GM19035 (cell line): ENCODE results near the gene NLK.

Experiments
- ATAC-seq: cut with Tn5 transposase; IDR thresholded peaks from one replicate; pipeline ENCODE4 v1.9.1; 2021; ENCODE audit not compliant: unreplicated experiment

The NLK gene

DNA sequence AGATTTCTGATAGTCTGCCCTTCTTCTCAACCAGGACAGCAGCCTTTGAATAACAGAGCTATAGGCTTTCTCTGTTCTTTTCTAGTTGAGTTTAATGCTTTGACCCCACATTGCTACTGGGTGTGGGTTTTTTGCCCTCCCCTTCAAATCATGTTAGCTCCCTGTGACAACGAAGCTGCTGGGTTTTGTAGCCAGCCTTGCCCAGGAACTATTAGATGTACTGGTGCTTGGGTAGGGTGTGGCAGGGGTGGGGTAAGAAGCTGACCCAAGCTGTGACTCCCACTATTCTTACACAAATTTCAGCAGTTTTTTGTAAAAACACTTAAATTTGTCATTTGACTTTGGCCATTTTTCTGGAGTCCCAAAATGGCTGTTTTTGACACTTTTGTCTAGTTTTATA lies 69.7 kb downstream of the NLK start:
- no peak for ATAC-seq

DNA sequence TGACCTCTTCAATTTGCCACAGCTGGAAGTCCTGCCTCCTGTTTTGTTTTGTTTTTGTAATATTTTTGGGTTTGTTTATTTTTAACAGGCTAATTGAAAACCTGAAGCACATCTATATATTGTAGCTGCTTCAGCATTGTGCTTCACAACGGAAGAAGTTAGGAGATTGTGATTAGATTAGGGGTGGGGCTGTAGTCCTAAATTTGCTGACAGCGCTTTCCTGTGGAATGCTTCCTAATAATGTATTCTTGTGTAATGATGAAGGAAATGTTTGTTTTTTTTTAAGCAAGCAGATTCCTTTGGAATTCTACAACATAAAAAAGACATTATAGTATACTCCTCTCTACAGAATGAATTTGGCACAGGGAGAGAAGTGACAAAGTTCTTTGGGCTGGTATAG lies 70.1 kb downstream of the NLK start:
- ATAC-seq: no peak

- no peak for ATAC-seq
Observed at GRCh38 chr17:28113269-28113668, 70.8 kb downstream of the NLK start.

- ATAC-seq: no peak
Observed at GRCh38 chr17:28115046-28115445, 72.6 kb downstream of the NLK start.

DNA sequence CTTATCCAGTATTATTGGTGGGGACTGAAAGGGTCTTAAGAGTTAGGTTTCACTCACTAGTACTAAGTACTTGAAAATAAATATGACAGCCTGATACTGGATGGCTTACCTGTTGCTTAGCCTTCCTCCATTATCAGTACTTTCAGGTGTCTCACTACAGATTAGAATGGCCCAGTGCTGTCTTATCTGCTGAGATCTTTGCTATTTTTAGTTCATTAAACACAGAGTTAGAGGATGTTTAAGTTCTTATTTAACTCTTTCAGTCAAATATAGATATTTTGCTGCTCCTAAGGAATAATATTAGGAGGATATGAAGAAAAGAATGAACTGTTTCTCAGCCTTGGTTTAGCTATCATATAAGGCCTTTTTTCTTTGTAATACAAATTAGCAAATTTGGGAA lies 74.8 kb downstream of the NLK start:
- no peak for ATAC-seq

DNA sequence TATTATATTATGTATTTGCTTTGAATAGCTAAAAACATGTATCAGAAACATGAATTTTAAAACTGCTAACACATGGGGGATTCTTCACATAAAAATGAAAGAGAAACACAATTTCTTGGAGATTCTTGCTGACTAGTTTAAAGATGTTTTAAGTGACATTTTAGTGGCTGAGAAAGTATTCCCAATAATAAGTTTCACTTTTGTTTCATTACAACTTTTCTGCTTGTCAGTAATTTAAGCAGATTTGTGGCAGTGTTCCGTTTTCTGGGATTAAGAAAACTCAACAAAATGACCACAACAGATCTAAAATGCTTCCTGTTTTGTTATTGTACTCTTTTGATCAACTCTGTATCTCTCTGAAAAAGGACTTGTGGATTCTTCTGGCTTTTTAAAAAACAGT lies 75.9 kb downstream of the NLK start:
- no peak for ATAC-seq

- no peak for ATAC-seq
Observed at GRCh38 chr17:28119046-28119445, 76.6 kb downstream of the NLK start.

DNA sequence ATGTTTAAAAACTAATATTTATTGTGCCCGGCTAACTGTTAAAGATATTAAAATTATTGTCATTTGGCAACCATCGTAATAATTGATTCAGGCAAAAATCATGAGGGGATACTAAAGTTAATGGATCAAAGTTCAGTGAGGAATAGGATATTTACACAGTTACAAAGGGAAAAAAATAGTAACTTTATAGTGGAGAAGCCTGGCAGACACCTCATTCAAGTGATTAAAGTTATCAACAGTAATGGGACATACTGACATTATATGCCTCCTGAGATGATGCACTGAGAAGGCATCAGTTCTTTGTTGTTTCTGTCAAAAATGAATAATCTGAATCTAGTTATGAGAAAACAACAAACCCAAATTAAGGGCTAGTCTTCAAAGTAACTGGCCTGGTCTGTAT lies 77.1 kb downstream of the NLK start:
- no peak for ATAC-seq

GRCh38 chr17:28120766-28121165 lies 78.3 kb downstream of the NLK start:
- no peak for ATAC-seq

- ATAC-seq: no peak
Observed at GRCh38 chr17:28124962-28125361, 82.5 kb downstream of the NLK start.

DNA sequence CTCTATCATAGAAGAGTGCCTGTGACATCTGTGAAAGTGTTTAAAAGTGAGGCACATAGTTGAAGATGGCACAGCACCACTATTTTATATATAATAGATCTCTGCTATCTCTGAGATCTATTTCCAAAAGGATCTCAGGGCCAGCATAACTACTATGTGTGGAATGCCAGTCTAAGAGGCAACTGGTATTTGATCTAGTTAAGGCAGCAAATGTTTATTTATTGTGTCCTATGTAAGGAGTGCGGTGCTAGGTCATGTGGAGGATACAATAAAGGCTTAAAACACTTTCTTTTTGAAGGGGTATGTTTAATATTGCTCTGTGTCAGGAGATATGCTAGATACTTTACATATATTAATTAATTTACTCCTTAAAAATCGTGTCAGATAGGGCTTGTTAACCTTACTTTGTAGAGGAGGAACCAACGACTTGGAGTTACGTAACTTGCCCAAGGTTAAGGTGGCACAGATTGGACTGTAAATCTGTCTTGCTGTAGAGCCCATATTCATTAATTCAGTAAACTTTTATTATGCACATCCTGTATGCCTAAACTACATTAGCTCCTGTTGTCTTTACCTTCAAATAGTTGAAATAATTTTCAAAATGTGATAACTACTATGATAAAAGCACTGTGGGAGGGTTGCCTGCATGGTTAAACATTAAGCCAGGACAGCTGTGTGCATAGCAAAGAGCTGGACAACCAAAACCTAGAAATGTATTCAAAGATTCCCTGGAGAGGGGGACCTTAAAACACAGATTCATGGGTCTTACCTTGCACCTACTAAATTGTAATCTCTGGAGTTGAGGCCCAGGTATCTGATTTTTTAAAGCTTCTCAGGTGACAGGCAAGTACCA lies 83.3 kb downstream of the NLK start:
- no peak for ATAC-seq

DNA sequence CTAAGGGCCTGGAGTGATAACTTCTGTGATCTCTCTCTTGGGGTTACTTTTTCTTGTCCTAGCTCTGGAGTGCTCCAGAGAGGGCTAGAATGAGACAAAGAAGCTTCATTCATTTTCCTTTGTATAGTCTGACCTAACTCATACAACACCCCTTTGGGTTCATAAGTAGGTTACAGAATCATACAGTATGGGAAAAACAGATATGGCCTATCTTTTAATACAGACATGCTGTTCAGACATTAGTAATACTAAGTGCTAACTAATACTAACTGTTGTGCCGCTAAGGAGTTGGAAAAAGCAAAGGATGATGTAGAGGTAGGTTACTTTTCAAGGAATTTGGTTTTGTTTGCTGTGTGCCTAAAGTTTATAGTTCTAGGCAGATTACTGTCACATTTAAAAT lies 84.7 kb downstream of the NLK start:
- ATAC-seq: no peak

- ATAC-seq: no peak
Observed at GRCh38 chr17:28128779-28129178, 86.3 kb downstream of the NLK start.

- no peak for ATAC-seq
Observed at GRCh38 chr17:28130472-28130871, 88.0 kb downstream of the NLK start.

DNA sequence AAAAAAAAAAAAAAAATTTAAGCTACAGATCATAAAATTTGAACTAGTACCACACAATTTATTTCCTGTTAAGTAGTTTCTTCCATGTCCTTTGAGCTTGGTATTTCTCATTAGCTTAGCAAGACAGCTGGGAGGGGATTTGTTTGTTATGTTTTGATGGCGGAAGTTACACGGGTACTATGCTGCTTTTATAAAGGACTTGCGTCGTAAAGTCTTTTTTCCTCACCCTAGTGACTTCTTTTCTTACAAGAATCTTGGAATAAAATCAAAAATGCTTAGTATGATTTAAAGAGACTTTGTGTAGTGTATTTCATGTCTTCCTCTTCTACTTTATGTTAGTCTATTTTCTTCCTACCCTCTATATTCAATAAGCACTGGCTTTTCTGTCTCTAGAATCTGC lies 89.1 kb downstream of the NLK start:
- no peak for ATAC-seq

GRCh38 chr17:28133562-28133970 lies 91.1 kb downstream of the NLK start:
- no peak for ATAC-seq

- ATAC-seq: no peak
Observed at GRCh38 chr17:28136923-28137322, 94.4 kb downstream of the NLK start.

DNA sequence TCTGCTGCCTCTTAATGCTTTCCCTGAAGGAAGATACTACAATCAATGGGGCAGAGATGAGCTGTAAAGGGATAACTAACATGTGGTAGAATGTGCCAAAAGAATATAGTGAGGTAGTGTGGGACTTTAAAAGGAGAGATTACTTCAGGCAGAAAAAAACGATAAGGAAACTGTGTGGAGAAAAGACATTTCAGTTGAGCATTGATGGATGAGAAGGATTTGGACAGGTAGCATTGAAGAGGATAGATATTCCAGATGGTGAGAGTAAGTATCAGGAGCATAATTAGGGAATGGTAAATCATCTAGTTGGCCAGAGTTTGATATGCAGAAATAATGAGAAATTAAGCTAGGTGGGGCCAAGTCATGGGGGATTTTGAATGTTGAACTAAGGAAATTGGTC lies 97.3 kb downstream of the NLK start:
- no peak for ATAC-seq

GRCh38 chr17:28141313-28141712 lies 98.8 kb downstream of the NLK start:
- no peak for ATAC-seq

DNA sequence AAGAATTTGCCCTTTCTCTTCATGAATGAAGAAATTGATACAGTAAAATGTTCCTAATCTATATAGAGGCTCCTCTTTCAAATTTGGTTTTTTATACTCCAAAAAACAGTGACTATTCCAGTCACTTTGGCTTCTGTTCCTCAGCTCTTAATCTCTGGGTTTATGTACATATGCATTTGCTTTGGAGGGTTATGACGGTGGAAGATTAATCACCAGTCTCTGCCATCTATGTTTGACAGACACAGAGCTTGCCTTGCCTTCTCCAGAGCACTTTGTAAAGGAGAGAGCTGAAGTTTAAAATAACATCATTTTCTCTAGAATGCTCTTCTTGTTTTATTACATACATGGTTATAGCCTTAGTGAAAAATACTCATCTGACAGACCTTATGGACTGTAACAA lies 99.3 kb downstream of the NLK start:
- no peak for ATAC-seq

- ATAC-seq: no peak
Observed at GRCh38 chr17:28142305-28142704, 99.8 kb downstream of the NLK start.

- ATAC-seq: no peak
Observed at GRCh38 chr17:28144019-28144418, 101.5 kb downstream of the NLK start.

DNA sequence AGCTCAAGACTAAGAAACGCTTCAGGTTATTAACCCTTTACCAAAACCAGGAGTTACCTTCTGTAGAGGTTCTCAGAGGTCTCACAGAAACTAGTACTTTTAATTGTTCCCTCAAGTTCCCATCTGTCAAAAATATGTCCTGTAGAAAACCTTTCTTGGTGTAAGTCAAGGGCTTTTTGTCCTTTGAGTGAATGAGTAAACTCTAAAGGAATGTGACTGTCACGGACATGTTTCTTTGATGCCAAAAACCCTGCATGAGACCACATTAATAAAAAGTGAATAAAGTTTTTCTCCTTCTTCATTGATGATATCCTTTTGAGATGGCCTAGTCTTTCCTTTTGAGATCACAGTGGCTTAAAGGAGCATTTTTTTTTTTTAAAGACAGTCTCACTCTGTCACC lies 102.9 kb downstream of the NLK start:
- ATAC-seq: no peak
